Measurements from ENCODE around the gene C11orf68.

DNA sequence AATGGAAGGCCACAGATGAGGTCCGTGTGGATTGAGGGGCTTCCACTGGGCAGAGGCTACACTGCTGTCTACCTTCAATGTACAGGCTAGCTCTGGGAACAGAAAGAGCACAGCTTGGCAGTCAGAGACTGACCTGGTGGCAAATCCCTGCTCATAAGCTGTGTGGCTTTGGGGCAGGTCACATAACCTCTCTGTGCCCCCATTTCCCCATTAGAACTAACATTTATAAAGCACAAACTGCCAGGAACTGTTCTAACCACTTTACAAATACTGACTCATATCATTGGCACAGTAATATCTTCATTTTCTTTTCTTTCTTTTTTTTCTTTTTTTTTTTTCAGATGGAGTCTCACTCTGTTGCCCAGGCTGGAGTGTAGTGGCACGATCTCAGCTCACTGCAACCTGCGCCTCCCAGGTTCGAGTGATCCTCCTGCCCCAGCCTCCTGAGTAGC lies 21.8 kb downstream of the C11orf68 start:
- TF ChIP-seq CTCF (IDR thresholded peaks at IDR 0.05) (no peak), ZFX (IDR thresholded peaks at IDR 0.05; ENCODE audit: borderline replicate concordance) (no peak)

All from 22Rv1 (cell line).